ENCODE data around the gene LEF1. TPM values are rescaled to one million over a fixed set of nuclear protein-coding genes. Genes with fewer than 3 reads are reported as not detected.

The LEF1 gene
- total and polyA plus RNA-seq, 2 of the 8 experiments (the other 6 are each of a cell fraction or from before 2014, with no cell fraction given), result 2.6 to 5.2 TPM

GRCh38 chr4:108024085-108024877, 144.5 kb downstream of the LEF1 start:
- Histone ChIP-seq H4K91ac (replicated peaks; ENCODE audit: insufficient read length, low read length) (no peak overlapping the region), H3K4me3 (ENCODE audit: extremely low read depth in 1 of 4, insufficient read depth in 2 of 4, low read depth in 3 of 4, low read length in 4 of 4) (no peak overlapping the region), H3K9ac (replicated peaks in 1 of 4; ENCODE audit: extremely low read depth in 1 of 4, low read depth in 3 of 4, low read length in 3 of 4) (no peak overlapping the region), H3K4me2 (ENCODE audit: insufficient read depth in 1 of 2, low read depth in 2 of 2, low read length in 2 of 2) (no peak overlapping the region), H3K14ac (ENCODE audit: insufficient read length) (no peak overlapping the region), H2BK20ac (ENCODE audit: low read length) (no peak overlapping the region), H3K27me3 (replicated peaks in 1 of 4; ENCODE audit: control insufficient read depth in 3 of 4, extremely low read depth in 1 of 4, insufficient read depth in 3 of 4, low read length in 3 of 4) (no peaks in the 10 kb centered on the region), H3K79me2 (ENCODE audit: control insufficient read depth in 1 of 2, insufficient read depth in 2 of 2, low read length in 2 of 2) (no peaks in the 10 kb centered on the region), H3K36me3 (ENCODE audit: control insufficient read depth in 2 of 4, insufficient read depth in 4 of 4, low read length in 3 of 4) (peaks cover 0 to 43% (median 20%) of the 10 kb centered on the region in 4 experiments; a peak in 7 of 8 replicates), H3K23ac (ENCODE audit: insufficient read length) (no peak overlapping the region), H2BK15ac (ENCODE audit: low read length) (no peak overlapping the region), H2AFZ (ENCODE audit: low read length) (no peak overlapping the region), H3K27ac (ENCODE audit: low read depth, low read length) (no peak overlapping the region), H2BK5ac (ENCODE audit: low read depth, low read length) (no peak overlapping the region), H4K8ac (ENCODE audit: extremely low read depth, insufficient read depth, low read length) (no peak overlapping the region), H2BK12ac (ENCODE audit: low read depth, low read length) (no peak overlapping the region), H3K23me2 (ENCODE audit: low read depth, low read length) (no peaks in the 10 kb centered on the region), H3K4me1 (replicated peaks in 1 of 4; ENCODE audit: control insufficient read depth in 3 of 4, insufficient read depth in 4 of 4, low read length in 3 of 4) (no peaks in the 10 kb centered on the region), H4K5ac (ENCODE audit: insufficient read length, low read depth, low read length) (no peak overlapping the region), H3K79me1 (ENCODE audit: low read depth, low read length) (no peaks in the 10 kb centered on the region), H3K56ac (replicated peaks; ENCODE audit: insufficient read length, low read depth, low read length) (no peak overlapping the region), H3K9me3 (ENCODE audit: insufficient read depth in 2 of 2, low read depth in 1 of 2, low read length in 1 of 2) (no peaks in the 10 kb centered on the region), H2AK5ac (ENCODE audit: low read depth, low read length) (no peak overlapping the region), H3K18ac (ENCODE audit: extremely low read depth, low read length) (no peak overlapping the region), H2BK120ac (replicated peaks; ENCODE audit: low read depth, low read length) (no peak overlapping the region), H3K4ac (replicated peaks; ENCODE audit: insufficient read length, low read depth, low read length) (no peak overlapping the region), H4K20me1 (replicated peaks in 1 of 2; ENCODE audit: control insufficient read depth in 1 of 2, insufficient read depth in 2 of 2, low read length in 2 of 2) (peaks cover 0 to 2% of the 10 kb centered on the region in 2 experiments)
- TF ChIP-seq GTF2F1 (IDR thresholded peaks at IDR 0.05; ENCODE audit: borderline replicate concordance, low read depth, low read length), result no peak
- no peak for TF ChIP-seq E2F6 (IDR thresholded peaks at IDR 0.05)
- TF ChIP-seq SUZ12 (IDR thresholded peaks at IDR 0.05; ENCODE audit: low read length), result no peak
- no peak for TF ChIP-seq TBP (IDR thresholded peaks at IDR 0.05; ENCODE audit: low read depth, low read length)
- no peak for TF ChIP-seq CHD2 (IDR thresholded peaks at IDR 0.05; ENCODE audit: low read length)
- TF ChIP-seq SAP30 (IDR thresholded peaks at IDR 0.05; ENCODE audit: insufficient read depth, insufficient replicate concordance, low read length), result no peak
- no peak for TF ChIP-seq CEBPB (IDR thresholded peaks at IDR 0.05; ENCODE audit: low read depth, low read length)
- TF ChIP-seq SIN3A (conservative IDR thresholded peaks at IDR 0.05 in 1 of 2, IDR thresholded peaks at IDR 0.05 in 1 of 2; ENCODE audit: low read depth in 1 of 2, low read length in 2 of 2), result no peak
- TF ChIP-seq GABPA (IDR thresholded peaks at IDR 0.05; ENCODE audit: borderline replicate concordance, insufficient read depth, low read length), result no peak
- TF ChIP-seq USF2 (IDR thresholded peaks at IDR 0.05; ENCODE audit: low read length), result no peak
- ChIA-PET CTCF (ENCODE audit: partially characterized antibody) (interaction anchor here (0.9 kb wide), 1 partner anchor 12 kb away, joined by 5 read pairs; no protein-coding TSS in a partner anchor), POLR2A (ENCODE audit: partially characterized antibody) (interaction anchor here (0.7 kb wide), 1 partner anchor 540 kb away, joined by 3 read pairs; no protein-coding TSS in a partner anchor)
- FAIRE-seq (no peak), DNase-seq (ENCODE audit: low read depth in 1 of 2, low spot score in 2 of 2) (no peak)
- 84% methylated on average over 5 of the region's 5 CpGs; no CpG with 5 or more reads in 1 of the 2 experiments for WGBS, 2 experiments (ENCODE audit: extremely low coverage in 1 of 2, insufficient coverage in 1 of 2, insufficient read length in 1 of 2, insufficient replicate concordance in 2 of 2, low coverage in 1 of 2, low lambda C conversion rate in 2 of 2, missing lambda C conversion rate in 1 of 2)

Measured in H1 (cell line).